VCaP (cell line): Measurements from ENCODE around the gene PLEKHA4.
"Not testable (repeated sequence)": the region's sequence is repeated elsewhere in the genome, so short reads cannot be mapped to it uniquely, and the experiment has no call there.

Experiments
- H3K27ac ChIP-seq: fragments of 450-650 bp; 2 replicates; pipeline ENCODE4 v1.5.1; 2017
- TF ChIP-seq, protein P1 (sequence below): fragments of 450-650 bp; conservative IDR thresholded peaks from 2 replicates; pipeline ENCODE4 v1.5.1; 2017; ENCODE audit warnings: mild to moderate bottlenecking, moderate library complexity

Gene PLEKHA4, protein sequence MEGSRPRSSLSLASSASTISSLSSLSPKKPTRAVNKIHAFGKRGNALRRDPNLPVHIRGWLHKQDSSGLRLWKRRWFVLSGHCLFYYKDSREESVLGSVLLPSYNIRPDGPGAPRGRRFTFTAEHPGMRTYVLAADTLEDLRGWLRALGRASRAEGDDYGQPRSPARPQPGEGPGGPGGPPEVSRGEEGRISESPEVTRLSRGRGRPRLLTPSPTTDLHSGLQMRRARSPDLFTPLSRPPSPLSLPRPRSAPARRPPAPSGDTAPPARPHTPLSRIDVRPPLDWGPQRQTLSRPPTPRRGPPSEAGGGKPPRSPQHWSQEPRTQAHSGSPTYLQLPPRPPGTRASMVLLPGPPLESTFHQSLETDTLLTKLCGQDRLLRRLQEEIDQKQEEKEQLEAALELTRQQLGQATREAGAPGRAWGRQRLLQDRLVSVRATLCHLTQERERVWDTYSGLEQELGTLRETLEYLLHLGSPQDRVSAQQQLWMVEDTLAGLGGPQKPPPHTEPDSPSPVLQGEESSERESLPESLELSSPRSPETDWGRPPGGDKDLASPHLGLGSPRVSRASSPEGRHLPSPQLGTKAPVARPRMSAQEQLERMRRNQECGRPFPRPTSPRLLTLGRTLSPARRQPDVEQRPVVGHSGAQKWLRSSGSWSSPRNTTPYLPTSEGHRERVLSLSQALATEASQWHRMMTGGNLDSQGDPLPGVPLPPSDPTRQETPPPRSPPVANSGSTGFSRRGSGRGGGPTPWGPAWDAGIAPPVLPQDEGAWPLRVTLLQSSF

DNA sequence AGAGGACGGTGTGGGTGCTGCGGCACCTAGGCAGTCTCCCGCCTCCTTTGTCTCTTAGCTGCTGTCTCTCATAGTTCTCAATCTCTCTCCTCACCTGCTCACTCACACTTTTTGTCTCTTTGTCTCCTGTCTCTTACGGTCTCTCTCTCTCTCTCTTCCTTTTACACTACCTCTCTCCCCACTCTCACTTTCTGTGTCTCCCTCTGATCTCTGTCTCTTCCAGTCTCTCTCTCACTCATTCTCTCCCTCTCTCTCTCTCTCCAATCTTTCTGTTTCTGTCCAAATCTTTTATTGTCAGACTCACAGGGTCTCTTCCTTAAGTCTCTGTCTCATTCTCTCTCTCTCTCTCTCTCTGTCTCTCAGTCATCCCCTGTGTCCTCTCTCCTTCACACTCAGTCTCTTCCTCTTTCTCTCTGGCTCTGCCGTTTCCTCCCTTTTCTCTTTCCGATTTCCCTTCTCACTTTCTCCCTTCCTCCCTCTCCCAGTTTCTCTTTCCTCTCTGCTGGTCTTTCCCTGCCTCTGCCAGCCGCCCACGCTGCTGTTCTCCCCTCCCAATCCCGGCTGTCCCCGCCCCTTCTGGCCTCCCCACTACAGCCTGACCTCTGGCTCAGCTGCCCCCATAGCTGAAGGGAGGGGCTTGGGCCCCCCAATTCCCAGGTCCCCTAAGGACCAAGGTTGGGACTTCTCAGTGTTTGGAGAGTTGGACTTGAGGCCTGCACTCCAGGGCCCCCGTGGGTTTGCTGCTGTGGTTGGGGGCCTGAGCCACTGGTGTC, at the start of gene PLEKHA4:
PLEKHA4 (minus strand) TSS at position 504 of the 773 bp plus-strand sequence. CDS start 997 bp downstream, outside the sequence.
- TF ChIP-seq, protein P1, sequence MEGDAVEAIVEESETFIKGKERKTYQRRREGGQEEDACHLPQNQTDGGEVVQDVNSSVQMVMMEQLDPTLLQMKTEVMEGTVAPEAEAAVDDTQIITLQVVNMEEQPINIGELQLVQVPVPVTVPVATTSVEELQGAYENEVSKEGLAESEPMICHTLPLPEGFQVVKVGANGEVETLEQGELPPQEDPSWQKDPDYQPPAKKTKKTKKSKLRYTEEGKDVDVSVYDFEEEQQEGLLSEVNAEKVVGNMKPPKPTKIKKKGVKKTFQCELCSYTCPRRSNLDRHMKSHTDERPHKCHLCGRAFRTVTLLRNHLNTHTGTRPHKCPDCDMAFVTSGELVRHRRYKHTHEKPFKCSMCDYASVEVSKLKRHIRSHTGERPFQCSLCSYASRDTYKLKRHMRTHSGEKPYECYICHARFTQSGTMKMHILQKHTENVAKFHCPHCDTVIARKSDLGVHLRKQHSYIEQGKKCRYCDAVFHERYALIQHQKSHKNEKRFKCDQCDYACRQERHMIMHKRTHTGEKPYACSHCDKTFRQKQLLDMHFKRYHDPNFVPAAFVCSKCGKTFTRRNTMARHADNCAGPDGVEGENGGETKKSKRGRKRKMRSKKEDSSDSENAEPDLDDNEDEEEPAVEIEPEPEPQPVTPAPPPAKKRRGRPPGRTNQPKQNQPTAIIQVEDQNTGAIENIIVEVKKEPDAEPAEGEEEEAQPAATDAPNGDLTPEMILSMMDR: no peak
- H3K27ac ChIP-seq: no peak within 1 kb of the TSS

DNA sequence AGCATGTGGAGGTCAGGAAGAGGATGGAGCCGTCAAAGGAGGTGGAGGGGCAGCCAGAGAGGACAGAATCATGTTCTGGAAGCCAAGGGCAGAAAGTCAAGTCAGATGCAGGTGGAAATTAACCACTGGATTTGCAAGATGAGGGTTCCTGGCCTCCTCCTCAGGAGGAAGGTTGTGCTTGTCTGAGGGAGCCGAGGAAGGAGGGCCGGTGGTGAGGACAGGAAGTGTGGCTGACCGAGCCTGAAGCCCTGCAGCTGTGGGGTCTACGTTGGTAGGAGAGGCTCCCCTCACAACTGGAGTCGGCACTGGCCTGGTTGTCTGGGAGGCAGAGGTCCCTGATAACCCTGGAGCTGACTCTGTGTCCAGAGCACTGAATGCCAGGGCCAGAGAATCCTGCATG, 49.7 kb upstream of the PLEKHA4 start:
- TF ChIP-seq, protein P1: no peak

DNA sequence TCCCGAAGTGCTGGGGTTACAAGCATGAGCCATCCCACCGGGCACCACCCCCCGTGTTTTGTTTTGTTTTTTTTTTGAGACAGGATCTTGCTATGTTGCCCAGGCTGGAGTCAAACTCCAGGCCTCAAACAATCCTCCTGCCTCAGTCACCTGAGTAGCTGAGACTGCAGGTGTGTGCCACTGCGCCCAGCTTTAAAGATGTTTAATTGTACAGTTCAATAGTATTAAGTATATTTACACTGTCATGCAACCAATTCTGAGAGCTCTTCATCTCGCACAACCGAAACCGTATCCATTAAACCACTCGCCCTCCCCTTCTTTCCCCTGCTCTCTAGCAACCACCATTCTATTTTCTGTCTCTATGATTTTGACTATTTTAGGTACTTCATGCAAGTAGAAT, 47.3 kb upstream of the PLEKHA4 start:
- TF ChIP-seq, protein P1: no peak
- no peak overlapping the region for H3K27ac ChIP-seq

More for the DNA sequence above, 49.7 kb upstream of the PLEKHA4 start:
- no peak overlapping the region for H3K27ac ChIP-seq

DNA sequence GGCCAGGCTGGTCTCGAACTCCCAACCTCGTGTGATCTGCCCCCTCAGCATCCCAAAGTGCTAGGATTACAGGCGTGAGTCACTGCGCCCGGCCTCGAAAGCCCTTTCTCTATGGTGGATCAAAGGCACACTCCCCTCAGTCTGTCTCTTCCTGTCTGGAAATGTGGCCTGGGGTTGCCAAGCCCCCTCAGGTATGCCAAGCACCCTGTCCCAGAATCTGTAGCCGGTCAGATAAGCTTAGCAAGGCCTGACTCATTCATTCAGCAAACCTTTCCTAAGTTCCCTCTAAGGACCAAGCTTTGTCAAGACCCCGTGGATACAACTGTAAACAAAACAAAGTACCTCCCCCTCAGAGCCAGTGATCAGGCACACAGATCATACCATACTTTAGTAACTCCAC, 45.8 kb upstream of the PLEKHA4 start:
- no peak overlapping the region for H3K27ac ChIP-seq
- TF ChIP-seq, protein P1: no peak

DNA sequence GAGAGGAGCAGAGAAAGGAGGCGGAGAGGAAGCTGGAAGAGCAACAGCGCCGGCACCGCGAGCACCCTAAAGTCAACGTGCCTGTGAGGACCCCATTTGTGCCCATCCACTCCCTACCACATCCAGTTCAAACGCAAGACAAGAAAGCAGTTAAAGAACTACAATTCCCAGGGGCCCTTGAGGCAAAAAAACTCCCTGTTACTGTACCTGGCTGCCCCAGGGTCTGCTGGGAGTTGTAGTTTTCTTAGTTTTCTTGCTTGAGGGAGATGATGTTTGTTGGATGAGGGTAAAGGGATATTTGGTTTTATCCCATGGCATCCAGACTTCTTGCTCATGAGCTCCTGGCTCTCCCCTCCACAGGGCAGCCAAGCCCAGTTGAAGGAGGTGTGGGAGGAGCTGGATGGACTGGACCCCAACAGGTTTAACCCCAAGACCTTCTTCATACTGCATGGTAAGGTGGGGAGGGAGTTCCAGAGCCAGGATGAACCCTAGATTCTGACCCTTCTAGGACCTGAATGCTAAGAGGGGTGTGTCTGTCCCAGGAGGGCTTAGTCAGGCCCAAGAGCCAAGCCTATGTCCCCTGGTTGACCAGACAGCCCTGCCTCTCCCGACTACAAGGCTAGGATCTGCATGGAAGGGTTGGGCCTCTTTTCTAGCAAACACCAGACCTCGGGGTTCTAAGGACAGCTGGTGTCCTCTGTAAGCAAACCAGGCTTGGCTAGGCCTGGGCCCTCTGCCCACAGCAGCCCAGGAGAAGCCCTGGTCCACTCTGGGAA, 44.9 kb upstream of the PLEKHA4 start:
- H3K27ac ChIP-seq: no peak overlapping the region
- TF ChIP-seq, protein P1: no peak

DNA sequence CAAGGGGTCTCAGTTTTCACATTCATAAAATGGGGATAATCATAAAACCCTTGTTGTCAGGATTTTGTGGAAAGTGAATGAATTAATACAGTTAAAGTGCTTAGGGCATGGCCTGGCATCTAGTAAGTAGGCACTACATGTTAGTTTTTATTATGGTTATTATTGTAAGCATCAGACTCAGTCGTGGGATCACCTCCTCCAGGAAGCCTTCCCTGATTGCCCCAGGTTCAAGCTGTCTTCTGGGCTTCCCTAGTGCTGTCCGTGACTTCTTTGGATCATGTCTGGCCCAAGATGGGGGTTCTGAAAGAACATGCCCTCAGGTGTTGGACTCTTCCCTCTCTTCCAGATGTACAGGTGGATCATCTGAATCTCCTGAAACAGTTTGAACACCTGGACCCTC, 42.4 kb upstream of the PLEKHA4 start:
- TF ChIP-seq, protein P1: no peak
- H3K27ac ChIP-seq: no peak overlapping the region

DNA sequence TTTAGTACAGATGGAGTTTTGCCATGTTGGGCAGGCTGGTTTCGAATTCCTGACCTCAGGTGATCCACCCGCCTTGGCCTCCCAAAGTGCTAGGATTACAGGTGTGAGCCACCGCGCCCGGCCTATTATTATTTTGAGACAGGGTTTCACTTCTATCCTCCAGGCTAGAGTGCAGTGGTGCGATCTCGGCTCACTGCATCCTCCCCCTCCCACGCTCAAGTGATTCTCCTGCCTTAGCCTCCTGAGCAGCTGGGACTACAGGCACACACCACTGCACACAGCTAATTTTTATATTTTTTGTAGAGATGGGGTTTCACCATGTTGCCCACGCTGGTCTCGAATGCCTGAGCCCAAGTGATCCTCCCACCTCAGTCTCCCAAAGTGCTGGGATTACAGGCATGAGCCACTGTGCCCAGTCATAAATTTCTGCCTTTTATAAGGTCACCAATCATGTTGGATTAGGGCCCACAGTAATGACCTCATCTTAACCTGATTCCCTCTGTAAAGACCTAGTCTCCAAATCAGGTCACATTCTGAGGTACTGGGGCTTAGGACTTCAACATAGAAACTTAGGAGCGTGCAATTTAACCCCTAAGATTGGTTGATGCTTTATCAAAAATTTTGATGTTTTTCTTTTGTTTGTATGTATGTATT, 41.1 kb upstream of the PLEKHA4 start:
- H3K27ac ChIP-seq: not testable (repeated sequence)
